Measurements from ENCODE around the gene APCDD1. TPM values are rescaled to one million over a fixed set of nuclear protein-coding genes. Genes with fewer than 3 reads are reported as not detected.
A peak's percentile ranks its signal among the peaks of the same experiment; 100 is the strongest.

APCDD1 gene
- total and polyA plus RNA-seq, 2 experiments from 2014 or later: 69.6 to 114 TPM

DNA sequence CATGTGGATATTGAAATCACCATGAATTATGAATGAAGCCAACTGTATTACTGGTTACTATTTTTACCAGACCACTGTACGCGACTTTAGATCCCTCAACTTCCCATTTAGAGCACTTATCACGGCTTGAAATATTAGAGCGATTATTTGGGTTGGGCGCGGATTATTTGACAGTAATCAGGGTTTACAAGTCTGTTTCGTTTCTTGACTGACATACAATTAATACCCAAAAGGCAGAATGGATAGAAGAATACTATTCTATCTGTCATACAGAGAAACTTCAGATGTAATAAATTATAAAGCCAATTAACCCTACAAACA is 70.9 kb downstream of the APCDD1 start:
- Histone ChIP-seq H3K4me3 (no peak overlapping the region), H3K36me3 (replicated peaks; ENCODE audit: insufficient read depth, low read depth) (no peaks in the 10 kb centered on the region), H4K20me1 (ENCODE audit: insufficient read depth, poor library complexity, severe bottlenecking) (peaks cover 4% of the 10 kb centered on the region), H3K27ac (no peak overlapping the region), H3K9me2 (replicated peaks; ENCODE audit: insufficient read depth) (no peaks in the 10 kb centered on the region), H3K79me2 (peaks cover 42% of the 10 kb centered on the region), H3K27me3 (no peaks in the 10 kb centered on the region), H3K9me3 (ENCODE audit: low read depth) (no peaks in the 10 kb centered on the region), H3K4me1 (ENCODE audit: insufficient read depth) (peaks cover 6% of the 10 kb centered on the region), H2AFZ (peak overlapping the region; percentile 37), H3K4me2 (peak overlapping the region; percentile 87)
- DNase-seq (ENCODE audit: low spot score): no peak
- WGBS (ENCODE audit: low lambda C conversion rate, missing lambda C conversion rate): 88% methylated on average over 7 of the region's 7 CpGs
- TF ChIP-seq EZH2 (IDR thresholded peaks at IDR 0.05; ENCODE audit: borderline replicate concordance) (no peak), EZH2phosphoT487 (IDR thresholded peaks at IDR 0.05; ENCODE audit: low read depth, severe bottlenecking, unreplicated experiment) (no peak)
- TF ChIP-seq, protein P1, sequence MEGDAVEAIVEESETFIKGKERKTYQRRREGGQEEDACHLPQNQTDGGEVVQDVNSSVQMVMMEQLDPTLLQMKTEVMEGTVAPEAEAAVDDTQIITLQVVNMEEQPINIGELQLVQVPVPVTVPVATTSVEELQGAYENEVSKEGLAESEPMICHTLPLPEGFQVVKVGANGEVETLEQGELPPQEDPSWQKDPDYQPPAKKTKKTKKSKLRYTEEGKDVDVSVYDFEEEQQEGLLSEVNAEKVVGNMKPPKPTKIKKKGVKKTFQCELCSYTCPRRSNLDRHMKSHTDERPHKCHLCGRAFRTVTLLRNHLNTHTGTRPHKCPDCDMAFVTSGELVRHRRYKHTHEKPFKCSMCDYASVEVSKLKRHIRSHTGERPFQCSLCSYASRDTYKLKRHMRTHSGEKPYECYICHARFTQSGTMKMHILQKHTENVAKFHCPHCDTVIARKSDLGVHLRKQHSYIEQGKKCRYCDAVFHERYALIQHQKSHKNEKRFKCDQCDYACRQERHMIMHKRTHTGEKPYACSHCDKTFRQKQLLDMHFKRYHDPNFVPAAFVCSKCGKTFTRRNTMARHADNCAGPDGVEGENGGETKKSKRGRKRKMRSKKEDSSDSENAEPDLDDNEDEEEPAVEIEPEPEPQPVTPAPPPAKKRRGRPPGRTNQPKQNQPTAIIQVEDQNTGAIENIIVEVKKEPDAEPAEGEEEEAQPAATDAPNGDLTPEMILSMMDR (IDR thresholded peaks at IDR 0.05; ENCODE audit: poor library complexity): no peak

DNA sequence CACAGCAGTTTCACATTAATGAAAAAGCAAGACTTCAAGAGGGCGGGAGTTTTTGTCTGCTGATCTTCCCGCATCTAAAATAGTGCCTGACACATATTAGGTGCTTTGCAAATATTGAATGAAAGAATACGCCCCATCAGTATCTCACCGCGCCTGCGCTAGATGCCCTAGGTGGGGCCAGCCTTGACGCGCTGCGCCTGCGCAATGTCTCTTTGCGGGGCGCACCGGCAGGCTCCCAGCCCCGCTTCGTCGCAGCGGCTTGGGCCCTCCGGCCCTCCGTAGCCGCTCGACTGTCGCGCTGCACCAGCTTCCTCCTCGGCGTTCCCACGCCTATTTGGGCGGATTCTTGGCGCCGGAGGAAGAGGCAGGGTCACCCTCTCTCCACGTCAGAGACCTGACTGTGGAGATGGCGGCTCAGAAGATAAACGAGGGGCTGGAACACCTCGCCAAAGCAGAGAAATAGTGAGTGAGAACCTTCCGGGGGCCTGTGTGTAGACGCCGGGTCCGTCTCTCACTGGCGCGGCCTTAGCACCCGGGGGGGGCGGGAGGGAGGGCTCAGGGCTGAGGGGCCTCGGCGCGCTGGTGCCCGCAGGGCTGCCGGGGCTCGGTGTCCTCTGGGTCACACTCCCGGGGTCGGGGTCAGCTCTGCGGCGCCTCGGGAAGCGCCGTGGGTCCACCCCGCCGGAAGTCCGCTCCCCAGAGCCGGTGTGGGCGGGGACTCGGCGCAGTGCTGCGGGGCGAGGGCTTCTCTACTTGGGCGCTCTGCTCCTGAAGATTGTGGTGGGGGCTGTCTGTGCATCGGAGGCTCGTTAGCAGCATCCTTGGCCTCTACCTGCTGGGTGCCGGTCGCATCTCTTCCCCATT is 71.5 kb downstream of the APCDD1 start, which contains the start of gene NAPG:
Gene NAPG, plus strand, starts transcription at position 331 of the 864 bp plus-strand sequence. Its CDS starts 76 bp downstream, at position 407.
- H3K4me2 ChIP-seq: peak within 1 kb of the TSS; percentile 87
- peaks cover 6% of the 10 kb centered on the region for H3K4me1 ChIP-seq (ENCODE audit: insufficient read depth)
- no peaks in the 10 kb centered on the region for H3K9me2 ChIP-seq (replicated peaks; ENCODE audit: insufficient read depth)
- H3K27me3 ChIP-seq: no peaks in the 10 kb centered on the region
- DNase-seq (ENCODE audit: low spot score): peak; percentile 96
- no peaks in the 10 kb centered on the region for H3K36me3 ChIP-seq (replicated peaks; ENCODE audit: insufficient read depth, low read depth)
- 1% methylated on average over 48 of the region's 68 CpGs for WGBS (ENCODE audit: low lambda C conversion rate, missing lambda C conversion rate)
- H3K27ac ChIP-seq: peak within 1 kb of the TSS; percentile 91
- peaks cover 48% of the 10 kb centered on the region for H3K79me2 ChIP-seq
- no peaks in the 10 kb centered on the region for H3K9me3 ChIP-seq (ENCODE audit: low read depth)
- peak within 1 kb of the TSS; percentile 75 for H2AFZ ChIP-seq
- TF ChIP-seq EZH2 (IDR thresholded peaks at IDR 0.05; ENCODE audit: borderline replicate concordance) (no peak), EZH2phosphoT487 (IDR thresholded peaks at IDR 0.05; ENCODE audit: low read depth, severe bottlenecking, unreplicated experiment) (no peak)
- TF ChIP-seq, protein P1 (IDR thresholded peaks at IDR 0.05; ENCODE audit: poor library complexity): no peak
- peak within 1 kb of the TSS; percentile 37 for H3K4me3 ChIP-seq
- peaks cover 4% of the 10 kb centered on the region for H4K20me1 ChIP-seq (ENCODE audit: insufficient read depth, poor library complexity, severe bottlenecking)

DNA sequence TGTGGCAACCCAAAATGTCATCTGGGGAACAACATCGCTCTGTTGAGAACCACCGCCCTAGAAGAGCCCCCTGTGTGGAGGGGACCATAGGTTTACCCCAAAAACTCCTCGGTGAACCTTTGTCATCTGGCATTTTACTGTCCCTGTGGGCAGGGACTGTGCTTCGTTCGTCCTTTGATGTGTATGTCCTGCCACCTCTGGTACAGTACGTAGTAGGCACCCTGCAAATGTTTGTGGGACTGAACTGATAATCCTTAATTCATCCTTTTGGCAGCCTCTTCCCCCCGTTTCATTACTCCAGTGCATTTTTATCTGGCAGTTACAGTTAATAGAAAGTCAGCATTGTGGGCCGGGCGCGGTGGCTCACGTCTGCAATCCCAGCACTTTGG is 72.1 kb downstream of the APCDD1 start:
- H3K36me3 ChIP-seq (replicated peaks; ENCODE audit: insufficient read depth, low read depth): no peaks in the 10 kb centered on the region
- peaks cover 4% of the 10 kb centered on the region for H4K20me1 ChIP-seq (ENCODE audit: insufficient read depth, poor library complexity, severe bottlenecking)
- DNase-seq (ENCODE audit: low spot score): no peak
- H2AFZ ChIP-seq: peak overlapping the region; percentile 75
- peaks cover 54% of the 10 kb centered on the region for H3K79me2 ChIP-seq
- 8% methylated on average over 11 of the region's 11 CpGs for WGBS (ENCODE audit: low lambda C conversion rate, missing lambda C conversion rate)
- H3K4me1 ChIP-seq (ENCODE audit: insufficient read depth): peaks cover 6% of the 10 kb centered on the region
- H3K27ac ChIP-seq: peak overlapping the region; percentile 91
- no peaks in the 10 kb centered on the region for H3K27me3 ChIP-seq
- no peaks in the 10 kb centered on the region for H3K9me2 ChIP-seq (replicated peaks; ENCODE audit: insufficient read depth)
- H3K9me3 ChIP-seq (ENCODE audit: low read depth): no peaks in the 10 kb centered on the region
- H3K4me3 ChIP-seq: peak overlapping the region; percentile 37
- no peak for TF ChIP-seq EZH2phosphoT487 (IDR thresholded peaks at IDR 0.05; ENCODE audit: low read depth, severe bottlenecking, unreplicated experiment)
- TF ChIP-seq EZH2 (IDR thresholded peaks at IDR 0.05; ENCODE audit: borderline replicate concordance): no peak
- TF ChIP-seq, protein P1 (IDR thresholded peaks at IDR 0.05; ENCODE audit: poor library complexity): no peak
- peak overlapping the region; percentile 87 for H3K4me2 ChIP-seq

All from hepatocyte (in vitro differentiated cells).